Adrenal gland (tissue), 12 donors: Measurements from ENCODE around the gene U2SURP. TPM values are rescaled to one million over a fixed set of nuclear protein-coding genes. Genes with fewer than 3 reads are reported as not detected.

Experiments
- DNase-seq, 7 donors: peaks; one replicate each; pipeline ENCODE4 v3.0.0-alpha.2; 2019 to 2020
- H3K27ac ChIP-seq, 5 donors: fragments of 200-600 bp; sonication (generic) in 4 of 5; 1 replicate in 3 of 5; 2 replicates in 2 of 5; pipeline versions ENCODE4 v1.5.1 to v1.8.0; 2016 to 2020; ENCODE audit warnings: mild to moderate bottlenecking in 1 of 5
- H3K27me3 ChIP-seq: fragments of 200-600 bp; 2 replicates; pipeline ENCODE4 v1.8.0; 2021
- H3K36me3 ChIP-seq, 2 donors: fragments of 200-600 bp; replicated peaks in 1 of 2; 1 replicate in 1 of 2; 2 replicates in 1 of 2; pipeline versions ENCODE4 v1.5.1 to v1.8.0; 2018 to 2022
- H3K4me1 ChIP-seq, 2 donors: fragments of 200-600 bp; replicated peaks in 1 of 2; 1 replicate in 1 of 2; 2 replicates in 1 of 2; pipeline versions ENCODE4 v1.5.1 to v1.8.0; 2018 to 2021
- H3K4me3 ChIP-seq, 4 donors: fragments of 200-600 bp; sonication (generic) in 3 of 4; one replicate each; pipeline ENCODE4 v1.5.1; 2016 to 2018
- H3K9me3 ChIP-seq, 3 donors: fragments of 200-600 bp; sonication (generic) in 1 of 3; replicated peaks in 1 of 3; 1 replicate in 2 of 3; 2 replicates in 1 of 3; pipeline versions ENCODE4 v1.5.1 to v1.8.0; 2016 to 2021
- POLR2A ChIP-seq, 2 donors: fragments of 450-650 bp; IDR thresholded peaks; one replicate each; pipeline ENCODE4 v1.6.1; 2017; ENCODE audit warnings: antibody characterized with exemption in 2 of 2, mild to moderate bottlenecking in 2 of 2, moderate library complexity in 1 of 2
- WGBS, 4 donors: extraction: QIAGEN DNeasy Blood & Tissue Kit in 2 of 4; methylation state at CpG; one replicate each; pipeline versions ENCODE4 v1.1.5 to v1.1.7; 2013 to 2017; 5-methylcytosine and 5-hydroxymethylcytosine counted together
- intact Hi-C, 2 donors: fragments of 100-400 bp; cut with DNase I; formaldehyde crosslinking; loops; one replicate each; pipeline versions ENCODE4 v1.14.1 to v1.15.0; 2022 to 2023
- polyA plus RNA-seq, 3 donors: library from polyadenylated mRNA; stranded (reverse); fragments of 200-250 nt in 2 of 3; fragments of 350-450 nt in 1 of 3; fragmentation: Illumina TruSeq in 1 of 3; extraction: RNeasy Lipid Tissue Mini Kit (QIAGEN cat#74804) in 1 of 3; gene quantifications; one replicate each; pipeline ENCODE4 v1.2.3, GENCODE V29; 2013 to 2014
- total RNA-seq, 9 donors: library from RNA; depleted of rRNA in 4 of 9; stranded (reverse); fragments of >200 nt in 4 of 9; fragments of 120-200 nt in 1 of 9; fragmentation: NEBNext Ultra II Directional in 1 of 9; extraction: Animal tissue kit (Norgen Biotek cat#: 25700) in 1 of 9; gene quantifications; one replicate each; pipeline versions ENCODE4 v1.1.0 to v1.2.4, GENCODE V29; 2013 to 2023
- TF ChIP-seq, protein P1 (sequence below), 6 experiments: fragments of 450-650 bp in 4 of 6; fragments of 200-600 bp in 2 of 6; sonication (generic) in 1 of 6; IDR thresholded peaks; 1 replicate in 5 of 6; 2 replicates in 1 of 6; pipeline versions ENCODE4 v1.5.1 to v1.8.0; 2016 to 2021; ENCODE audit warnings: antibody characterized with exemption in 6 of 6, mild to moderate bottlenecking in 2 of 6, moderate library complexity in 1 of 6
- donor health status: healthy with polysubstance abuse.
- donor health status: Bipolar disorder and iron deficiency.
- donor health status: DM: yes; HTN: yes; CAD: no.
- donor health status: DM: no; HTN: no; CAD: no.
- donor health status: DM: no; HTN: no; CAD: no.
- donor health status: DM: yes; HTN: yes; CAD: no.

The U2SURP gene
- total and polyA plus RNA-seq, 12 donors: 18.6 to 113 (median 56.4) TPM

DNA sequence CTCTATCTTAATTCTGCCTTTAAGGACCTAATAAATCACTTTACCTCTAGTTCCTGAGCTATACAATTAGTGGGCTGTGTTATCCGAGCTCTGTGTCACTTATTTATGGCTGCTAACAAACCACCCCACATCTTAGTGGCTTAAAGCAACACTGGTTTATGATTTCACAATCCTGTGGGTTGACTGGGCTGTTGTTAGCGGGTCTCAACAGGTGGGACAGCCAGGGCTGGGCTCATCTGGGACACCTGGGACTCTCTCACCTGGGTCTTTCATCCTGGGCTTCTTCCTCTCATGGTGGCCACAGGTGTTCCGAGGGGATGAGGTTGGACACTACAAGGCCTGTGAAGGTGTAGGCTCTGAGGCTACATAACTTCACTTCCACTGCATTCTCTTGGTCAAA, 82.4 kb downstream of the U2SURP start:
- Histone ChIP-seq H3K27me3 (no peaks in the 10 kb centered on the region), H3K27ac (no peak overlapping the region), H3K36me3 (no peaks in the 10 kb centered on the region), H3K4me1 (no peaks in the 10 kb centered on the region), H3K9me3 (no peaks in the 10 kb centered on the region), H3K4me3 (no peak overlapping the region)
- intact Hi-C loops: no loop called here
- TF ChIP-seq, protein P1, sequence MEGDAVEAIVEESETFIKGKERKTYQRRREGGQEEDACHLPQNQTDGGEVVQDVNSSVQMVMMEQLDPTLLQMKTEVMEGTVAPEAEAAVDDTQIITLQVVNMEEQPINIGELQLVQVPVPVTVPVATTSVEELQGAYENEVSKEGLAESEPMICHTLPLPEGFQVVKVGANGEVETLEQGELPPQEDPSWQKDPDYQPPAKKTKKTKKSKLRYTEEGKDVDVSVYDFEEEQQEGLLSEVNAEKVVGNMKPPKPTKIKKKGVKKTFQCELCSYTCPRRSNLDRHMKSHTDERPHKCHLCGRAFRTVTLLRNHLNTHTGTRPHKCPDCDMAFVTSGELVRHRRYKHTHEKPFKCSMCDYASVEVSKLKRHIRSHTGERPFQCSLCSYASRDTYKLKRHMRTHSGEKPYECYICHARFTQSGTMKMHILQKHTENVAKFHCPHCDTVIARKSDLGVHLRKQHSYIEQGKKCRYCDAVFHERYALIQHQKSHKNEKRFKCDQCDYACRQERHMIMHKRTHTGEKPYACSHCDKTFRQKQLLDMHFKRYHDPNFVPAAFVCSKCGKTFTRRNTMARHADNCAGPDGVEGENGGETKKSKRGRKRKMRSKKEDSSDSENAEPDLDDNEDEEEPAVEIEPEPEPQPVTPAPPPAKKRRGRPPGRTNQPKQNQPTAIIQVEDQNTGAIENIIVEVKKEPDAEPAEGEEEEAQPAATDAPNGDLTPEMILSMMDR (IDR thresholded peaks at IDR 0.05): no peak
- no peak for TF ChIP-seq POLR2A (IDR thresholded peaks at IDR 0.05)
- WGBS, 4 donors: 72 to 85% (median 76%) methylated on average over 3 of the region's 3 CpGs
- no peak for DNase-seq

DNA sequence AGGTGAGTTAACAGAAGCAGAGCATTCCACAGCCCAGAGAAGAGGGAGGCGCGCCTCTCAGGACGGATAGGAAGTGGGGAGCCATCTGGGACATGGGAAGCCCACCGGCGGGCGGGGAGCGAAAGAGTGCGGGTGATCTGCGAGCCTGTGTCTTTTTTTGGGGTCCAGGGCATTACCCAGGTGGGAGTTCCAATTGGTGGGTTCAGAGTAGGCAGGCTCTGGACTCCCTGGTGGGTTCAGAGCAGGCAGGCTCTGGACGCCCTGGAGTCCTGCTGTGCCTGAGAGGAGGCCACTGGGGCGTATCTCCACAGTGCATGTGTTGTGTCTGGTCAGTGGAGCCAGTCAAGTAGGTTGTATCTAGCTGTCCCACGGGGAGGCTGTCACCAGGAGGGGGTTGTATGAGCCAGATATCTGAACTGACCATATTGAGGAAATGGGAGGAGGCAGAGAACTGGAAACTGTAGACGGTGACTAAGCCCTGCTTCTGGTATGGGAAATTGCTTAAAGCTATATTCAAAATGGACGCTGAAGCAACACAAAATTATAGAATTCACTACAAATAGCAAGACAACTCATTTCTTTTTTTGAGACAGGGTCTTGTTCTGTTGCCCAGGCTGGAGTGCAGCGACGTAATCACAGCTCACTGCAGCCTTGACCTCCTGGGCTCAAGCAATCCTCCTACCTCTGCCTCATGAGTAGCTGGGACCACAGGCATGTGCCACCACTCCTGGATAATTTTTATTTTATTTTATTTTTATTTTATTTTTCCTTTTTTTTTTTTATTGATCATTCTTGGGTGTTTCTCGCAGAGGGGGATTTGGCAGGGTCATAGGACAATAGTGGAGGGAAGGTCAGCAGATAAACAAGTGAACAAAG, 83.7 kb downstream of the U2SURP start:
- TF ChIP-seq, protein P1 (IDR thresholded peaks at IDR 0.05): no peak
- no peak for TF ChIP-seq POLR2A (IDR thresholded peaks at IDR 0.05)
- Histone ChIP-seq H3K9me3 (no peaks in the 10 kb centered on the region), H3K27me3 (no peaks in the 10 kb centered on the region), H3K4me1 (no peaks in the 10 kb centered on the region), H3K36me3 (no peaks in the 10 kb centered on the region), H3K27ac (no peak overlapping the region), H3K4me3 (no peak overlapping the region)
- DNase-seq: no peak
- 88 to 90% (median 89%) methylated on average over 16 to 17 of the region's 17 CpGs for WGBS, 4 donors
- intact Hi-C loops: no loop called here

DNA sequence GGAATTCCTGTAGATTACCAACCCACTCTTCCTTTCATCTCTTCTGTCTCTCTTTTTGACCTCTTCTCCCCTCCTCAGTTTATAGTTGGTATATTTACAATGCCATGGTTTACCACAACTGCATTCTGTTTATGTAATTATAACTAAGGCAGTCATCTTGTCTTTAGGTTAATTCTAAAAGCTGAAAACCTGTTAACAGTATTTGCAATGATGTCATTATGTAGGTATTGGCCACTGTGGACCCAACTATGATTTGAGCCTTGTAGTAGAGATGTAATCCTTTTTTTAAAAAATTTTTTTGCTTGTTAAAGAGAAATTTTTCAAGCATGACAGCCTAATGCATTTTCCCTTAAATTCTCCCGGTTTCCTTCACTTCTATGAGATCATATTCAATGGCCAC, 87.5 kb downstream of the U2SURP start:
- 83 to 93% (median 87%) methylated on average over 1 of the region's 1 CpG for WGBS, 4 donors
- H3K4me3 ChIP-seq: no peak overlapping the region
- no peak for DNase-seq
- no peaks in the 10 kb centered on the region for H3K4me1 ChIP-seq
- no peak overlapping the region for H3K27ac ChIP-seq
- H3K27me3 ChIP-seq: no peaks in the 10 kb centered on the region
- TF ChIP-seq, protein P1 (IDR thresholded peaks at IDR 0.05): no peak
- no peak for TF ChIP-seq POLR2A (IDR thresholded peaks at IDR 0.05)
- intact Hi-C loops: no loop called here
- H3K36me3 ChIP-seq: no peaks in the 10 kb centered on the region
- no peaks in the 10 kb centered on the region for H3K9me3 ChIP-seq

DNA sequence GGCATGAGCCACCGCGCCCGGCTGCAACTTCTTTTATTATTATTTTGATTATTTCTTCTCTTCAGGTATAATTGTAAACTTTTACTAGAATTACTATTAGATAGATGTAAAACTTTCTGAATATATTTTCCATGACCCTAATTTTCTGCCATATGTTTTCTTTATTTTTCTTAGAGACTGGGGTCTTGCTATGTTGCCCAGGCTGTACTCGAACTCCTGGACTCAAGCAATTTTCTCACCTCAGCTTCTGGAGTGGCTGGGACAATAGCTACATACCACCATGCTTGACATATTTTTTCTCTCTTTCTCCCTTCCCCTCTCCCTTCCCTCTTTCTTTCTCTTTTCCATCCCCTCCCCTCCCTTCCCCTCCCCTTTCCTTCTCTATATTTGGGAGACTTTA, 88.6 kb downstream of the U2SURP start:
- DNase-seq: no peak
- 93 to 99% (median 95%) methylated on average over 4 of the region's 4 CpGs for WGBS, 4 donors
- H3K9me3 ChIP-seq: no peaks in the 10 kb centered on the region
- TF ChIP-seq, protein P1 (IDR thresholded peaks at IDR 0.05): no peak
- no peak for TF ChIP-seq POLR2A (IDR thresholded peaks at IDR 0.05)
- no peaks in the 10 kb centered on the region for H3K27me3 ChIP-seq
- H3K36me3 ChIP-seq: no peaks in the 10 kb centered on the region
- H3K27ac ChIP-seq: no peak overlapping the region
- intact Hi-C loops: no loop called here
- H3K4me1 ChIP-seq: no peaks in the 10 kb centered on the region
- no peak overlapping the region for H3K4me3 ChIP-seq
